Measurements from ENCODE around the gene AIF1.
"Not testable (repeated sequence)": the region's sequence is repeated elsewhere in the genome, so short reads cannot be mapped to it uniquely, and the experiment has no call there.

AIF1 gene

DNA sequence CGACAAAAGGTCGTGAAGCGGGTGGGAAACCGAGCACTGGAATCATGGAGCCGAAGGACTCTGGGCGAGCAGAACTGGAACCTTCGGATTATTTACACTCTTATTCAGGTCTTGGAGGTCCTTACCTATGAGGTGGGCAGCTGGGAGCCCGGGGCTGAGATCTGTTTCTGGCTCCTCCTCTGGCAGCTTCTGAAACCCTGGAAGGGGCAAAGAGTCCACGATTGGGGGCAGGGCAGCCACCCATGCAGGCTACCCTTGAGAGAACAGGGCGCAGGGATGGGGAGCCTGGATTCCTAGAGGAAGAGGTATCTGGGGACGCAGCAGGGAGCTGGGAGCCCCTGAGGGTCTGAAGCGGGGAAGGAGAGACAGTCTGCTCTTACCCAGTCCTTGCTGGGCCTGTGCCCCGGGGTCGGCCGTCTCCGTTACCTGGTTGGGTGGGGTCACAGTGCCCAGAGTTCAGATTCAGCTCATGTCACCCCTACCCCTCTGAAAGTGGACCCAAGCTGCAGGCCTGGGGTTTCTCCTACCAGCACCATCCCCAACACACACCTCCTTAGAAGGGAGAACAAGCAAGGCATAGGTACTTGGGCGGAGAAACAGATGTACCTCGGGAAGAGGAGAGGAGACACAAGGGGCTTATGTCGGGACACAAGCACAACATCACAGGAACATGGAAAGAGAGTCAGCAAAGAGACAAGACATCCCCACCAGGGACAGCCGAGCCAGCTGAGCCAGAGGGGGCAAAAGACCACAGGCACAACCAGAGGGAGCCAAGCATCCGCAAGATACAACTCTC is 33.4 kb upstream of the AIF1 start:
- peak; percentile 25 for DNase-seq

DNA sequence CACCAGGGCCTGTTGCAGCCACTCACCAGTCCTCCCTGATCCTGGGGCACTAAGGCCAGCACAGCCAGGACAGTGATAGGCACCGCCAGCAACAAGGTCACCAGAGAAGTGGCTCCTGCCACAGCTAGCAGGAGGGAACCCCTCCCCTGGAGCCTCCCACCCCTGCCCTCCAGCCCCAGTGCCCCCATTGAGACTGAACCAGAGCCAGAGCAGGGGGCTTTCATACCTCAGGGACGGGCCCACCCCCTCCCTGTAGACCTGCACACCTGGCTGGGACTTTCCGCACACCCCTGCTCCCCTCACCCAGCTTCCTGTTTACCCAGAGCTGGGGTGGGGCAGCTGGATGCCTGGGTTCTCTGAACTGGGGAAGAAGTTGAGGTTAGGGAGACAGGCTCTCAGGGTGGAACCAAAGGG is 32.8 kb upstream of the AIF1 start, which contains the start of gene LTB:
LTB (minus strand) TSS at position 195 of the 414 bp plus-strand sequence; CDS start at position 188, 7 bp downstream.
- DNase-seq: no peak

DNA sequence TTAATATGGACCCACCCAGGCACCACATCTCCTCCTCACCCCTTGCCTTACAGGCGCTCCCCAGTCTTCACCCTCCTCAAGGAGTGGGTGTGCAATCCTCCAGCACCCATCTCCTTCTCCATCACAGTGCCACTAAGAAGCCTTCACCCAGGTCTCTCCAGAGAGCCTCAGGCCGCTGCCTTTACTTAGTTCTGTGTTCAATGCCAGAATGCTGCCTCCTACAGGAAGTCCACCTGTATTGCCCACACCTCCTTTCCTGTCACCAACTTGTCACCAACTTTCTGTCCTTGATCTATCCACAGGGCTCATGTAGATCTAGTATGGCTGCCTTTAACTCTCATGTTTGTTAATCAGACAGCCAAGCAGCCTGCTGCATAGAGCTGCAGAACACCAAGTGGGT is 29.5 kb upstream of the AIF1 start:
- peak; percentile 46 for DNase-seq

DNA sequence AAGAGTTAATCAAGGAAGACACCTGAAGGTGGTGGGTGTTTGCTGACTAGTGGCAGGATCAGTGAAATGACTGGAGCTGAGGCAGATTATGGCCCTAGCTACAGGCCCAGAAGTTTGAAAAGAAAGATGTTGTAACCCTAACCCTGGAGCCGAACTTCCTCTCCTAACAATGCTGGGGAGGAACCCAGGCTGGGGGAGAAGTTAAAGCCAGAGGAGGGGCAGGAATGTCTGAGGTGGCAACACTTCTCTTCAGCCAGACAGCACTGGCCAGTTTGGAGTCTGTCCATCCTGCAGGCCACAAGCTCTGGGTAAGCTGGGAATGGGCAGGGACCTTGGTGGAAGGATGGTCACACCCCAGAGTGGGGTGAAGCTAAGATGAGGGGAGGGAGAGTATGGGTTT is 29.0 kb upstream of the AIF1 start, which contains the start of gene LST1:
LST1 (plus strand) TSS at position 270 of the 400 bp plus-strand sequence. CDS start 1,023 bp downstream, outside the sequence.
- no peak for DNase-seq

DNA sequence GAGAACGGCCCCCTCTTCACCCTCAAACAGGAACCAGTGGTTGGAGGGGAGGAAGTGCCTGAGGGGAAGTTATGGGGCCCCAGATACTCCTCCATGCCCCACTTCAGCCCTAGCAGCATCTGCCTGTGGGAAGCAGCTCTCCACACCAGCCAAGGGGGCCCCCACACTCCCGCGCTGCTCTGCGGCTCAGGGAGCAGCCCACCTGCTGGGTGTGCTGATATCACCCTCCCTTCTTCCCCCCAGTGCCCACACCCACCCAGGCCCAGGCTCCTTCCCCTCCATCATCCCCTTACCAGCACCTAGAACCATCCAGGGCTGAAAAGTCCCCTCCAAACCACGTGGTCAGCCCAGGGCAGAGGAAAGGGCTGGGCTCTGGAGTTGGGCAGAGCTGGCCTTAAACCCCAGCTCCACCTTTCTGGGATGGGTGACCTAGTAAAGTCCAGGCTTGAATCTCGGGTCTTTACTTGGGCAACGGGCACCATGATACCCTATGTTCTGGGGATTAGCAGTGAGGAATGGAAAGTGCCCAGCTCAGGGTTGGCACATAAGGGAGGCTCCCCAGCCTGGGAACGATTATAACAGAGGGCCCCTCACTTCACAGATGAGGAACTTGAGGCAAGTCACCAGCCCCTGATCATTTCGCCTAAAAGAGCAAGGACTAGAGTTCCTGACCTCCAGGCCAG is 28.3 kb upstream of the AIF1 start:
- DNase-seq: no peak

DNA sequence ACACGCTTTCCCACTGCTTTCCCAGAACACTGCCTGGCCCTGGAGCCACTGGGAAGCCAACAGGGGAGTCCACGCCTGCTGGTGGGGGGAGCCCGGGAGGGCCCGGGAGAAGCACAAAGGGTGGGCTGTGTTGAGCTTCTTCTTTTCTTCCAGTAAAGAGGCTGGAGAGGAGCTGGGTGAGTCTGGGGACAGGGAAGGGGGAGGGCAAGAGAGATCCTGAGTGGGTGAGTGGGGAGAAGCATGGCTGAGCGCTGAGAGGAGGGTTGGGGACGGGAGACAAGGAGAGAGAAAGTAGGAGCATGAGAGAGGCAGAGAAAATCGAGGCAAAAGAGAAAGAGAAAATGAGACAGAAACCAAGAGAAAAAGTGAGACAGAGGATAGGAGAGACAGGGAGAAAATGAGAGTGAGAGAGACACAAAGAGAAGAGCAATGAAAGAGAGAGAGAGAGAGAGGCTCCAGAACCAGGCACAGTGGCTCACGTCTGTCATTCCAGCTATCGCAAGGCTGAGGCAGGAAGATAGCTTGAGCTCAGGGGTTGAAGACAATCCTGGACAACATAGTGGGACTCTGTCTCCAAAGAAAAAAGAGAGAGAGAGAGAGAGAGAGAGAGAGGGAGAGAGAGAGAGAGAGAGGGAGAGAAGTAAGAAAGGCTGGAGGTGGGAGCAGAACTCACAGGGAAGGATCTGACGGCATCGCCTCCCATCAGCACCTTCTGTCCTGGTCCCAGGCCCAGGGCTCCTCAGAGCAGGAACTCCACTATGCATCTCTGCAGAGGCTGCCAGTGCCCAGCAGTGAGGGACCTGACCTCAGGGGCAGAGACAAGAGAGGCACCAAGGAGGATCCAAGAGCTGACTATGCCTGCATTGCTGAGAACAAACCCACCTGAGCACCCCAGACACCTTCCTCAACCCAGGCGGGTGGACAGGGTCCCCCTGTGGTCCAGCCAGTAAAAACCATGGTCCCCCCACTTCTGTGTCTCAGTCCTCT is 26.9 kb upstream of the AIF1 start:
- no peak for DNase-seq

DNA sequence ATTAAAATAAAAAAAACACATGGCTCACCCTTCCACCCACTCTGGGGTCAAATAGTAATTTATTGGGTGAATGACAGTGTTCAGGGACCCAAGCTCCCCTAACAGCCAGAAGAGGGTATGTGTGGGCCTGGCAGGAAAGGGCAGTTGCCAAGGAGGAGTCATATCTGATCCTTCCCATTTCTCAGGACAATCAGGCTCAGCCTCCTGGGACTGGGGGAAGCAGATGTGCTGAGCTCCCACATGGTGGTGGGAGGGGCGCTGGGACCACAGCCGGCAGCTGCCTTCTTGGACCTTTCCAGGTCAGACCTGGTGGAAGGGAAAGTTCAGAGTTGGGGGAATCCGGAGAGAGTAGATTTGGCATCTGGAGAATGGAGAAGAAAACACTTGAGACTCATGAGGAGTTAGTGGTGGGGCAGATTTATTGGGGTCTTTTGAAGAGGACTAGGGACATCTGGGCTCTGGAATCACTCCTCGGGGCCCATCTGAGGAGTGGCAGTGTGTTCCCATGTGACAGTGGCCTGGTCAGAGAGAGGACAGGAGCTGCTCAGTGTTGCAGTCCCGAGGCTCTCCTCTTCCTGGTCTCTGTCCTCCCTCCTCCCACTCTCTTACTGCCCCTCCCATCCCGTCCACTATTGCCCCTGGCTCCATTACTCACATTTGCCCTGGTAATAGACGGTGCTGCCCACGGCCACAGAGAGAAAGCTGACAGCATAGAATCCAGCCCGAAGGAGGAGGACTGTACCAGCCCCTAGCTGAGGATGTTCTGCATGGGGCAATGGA is 26.0 kb upstream of the AIF1 start:
- DNase-seq: peak; percentile 74

DNA sequence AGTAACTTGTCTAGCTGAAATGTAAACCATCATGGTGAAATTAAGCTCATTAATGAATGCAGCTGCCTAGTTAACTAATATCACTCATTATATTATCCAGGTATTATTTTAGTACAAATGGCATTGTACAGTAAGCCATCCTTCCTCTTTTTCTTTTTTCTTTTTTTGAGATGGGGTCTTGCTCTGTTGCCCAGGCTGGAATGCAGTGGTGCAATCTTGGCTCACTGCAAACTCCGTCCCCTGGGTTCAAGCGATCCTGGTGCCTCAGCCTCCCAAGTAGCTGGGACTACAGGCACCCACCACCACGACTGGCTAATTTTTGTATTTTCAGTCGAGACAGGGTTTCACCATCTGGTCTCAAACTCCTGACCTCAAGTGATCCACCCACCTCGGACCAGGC is 24.3 kb upstream of the AIF1 start:
- DNase-seq: not testable (repeated sequence)

DNA sequence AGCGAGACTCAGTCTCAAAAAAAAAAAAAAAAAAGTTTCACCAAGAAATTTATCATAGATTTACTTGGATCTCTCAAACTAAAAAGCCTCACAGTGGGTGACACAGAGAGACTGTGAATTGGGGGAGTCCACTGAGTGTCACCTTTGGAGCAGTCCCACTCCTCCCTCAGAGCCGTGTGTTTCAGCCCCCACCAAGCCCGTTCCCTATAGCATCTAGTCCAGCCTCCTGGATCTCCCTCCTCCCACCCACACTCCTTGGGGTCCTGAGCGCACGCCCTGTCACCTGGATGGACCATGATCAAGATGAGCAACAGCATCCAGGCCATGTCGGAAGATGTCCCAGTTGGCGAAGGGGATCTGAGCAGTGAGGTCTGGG is 22.6 kb upstream of the AIF1 start:
- no peak for DNase-seq

DNA sequence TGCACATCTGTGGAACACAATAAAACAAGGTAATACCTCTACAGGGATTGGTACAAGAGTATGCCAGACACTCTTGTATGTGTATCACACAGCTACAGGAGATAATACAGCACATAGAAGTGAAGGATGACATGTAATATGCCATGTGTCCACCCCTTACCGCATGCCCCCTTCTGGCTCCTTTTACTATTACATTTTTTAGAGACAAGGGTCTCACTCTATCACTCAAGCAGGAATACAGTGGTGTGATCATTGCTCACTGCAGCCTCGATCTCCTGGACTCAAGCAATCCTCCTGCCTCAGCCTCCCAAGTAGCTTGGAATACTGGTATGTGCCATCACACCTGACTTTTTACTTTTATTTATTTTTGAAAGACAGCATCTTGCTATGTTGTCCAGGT is 18.0 kb upstream of the AIF1 start:
- DNase-seq: peak; percentile 73

DNA sequence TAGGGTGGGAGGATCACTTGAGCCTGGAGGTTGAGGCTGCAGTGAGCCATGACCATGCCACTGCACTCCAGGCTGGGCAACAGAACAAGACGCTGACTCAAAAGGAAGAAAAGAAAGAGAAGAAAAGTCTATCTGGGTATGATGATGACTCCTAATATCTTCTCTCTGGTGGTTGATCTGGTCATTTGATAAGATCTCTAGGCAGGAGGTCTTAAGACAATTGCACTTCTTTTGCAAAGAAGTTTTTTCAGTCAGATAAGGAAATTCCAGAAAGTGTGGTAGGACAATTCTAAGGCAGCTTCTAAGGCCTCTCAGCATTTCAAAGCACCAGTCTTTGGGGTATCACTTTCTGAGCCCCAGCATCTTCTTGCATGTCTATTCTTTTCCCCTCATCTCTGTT is 7.7 kb upstream of the AIF1 start:
- no peak for DNase-seq

DNA sequence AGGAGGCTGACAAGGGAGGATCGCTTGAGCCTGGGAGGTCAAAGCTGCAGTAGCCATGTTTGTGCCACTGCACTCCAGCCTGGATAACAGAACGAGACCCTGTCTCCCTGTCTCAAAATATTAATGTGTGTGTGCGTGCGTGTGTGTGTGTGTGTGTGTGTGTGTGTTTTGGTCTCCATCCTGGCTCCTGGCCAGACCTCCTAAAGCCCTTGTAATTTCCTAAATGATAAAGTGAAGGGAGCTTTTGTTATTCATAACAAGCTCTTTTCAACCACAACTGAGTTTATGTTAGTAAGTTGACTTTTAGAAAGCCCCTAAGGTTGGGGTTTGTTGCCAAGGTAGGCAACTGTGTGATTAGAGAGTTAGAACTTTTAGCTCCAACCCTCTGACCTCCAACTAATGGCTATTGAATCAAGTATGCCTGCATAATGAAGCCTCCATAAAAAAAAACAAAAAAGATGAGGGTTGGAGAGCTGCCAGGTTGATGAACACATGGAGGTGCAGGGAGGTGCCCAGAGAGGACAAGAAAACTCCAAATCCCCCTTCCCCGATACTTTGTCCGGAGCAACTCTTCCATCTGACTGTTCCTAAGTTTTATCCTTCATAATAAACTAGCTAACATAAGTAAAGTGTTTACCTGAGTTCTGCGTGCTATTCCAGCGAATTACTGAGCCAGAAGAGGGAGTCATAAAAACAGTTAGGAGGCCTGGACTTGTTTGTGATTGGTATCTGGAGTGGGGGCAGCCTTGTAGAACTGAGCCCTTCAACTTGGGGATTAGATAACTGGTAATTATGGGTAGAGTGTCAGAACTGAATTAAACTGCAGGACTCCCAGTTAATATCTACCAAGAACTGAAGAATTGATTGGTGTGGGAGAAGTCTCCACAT is 5.3 kb upstream of the AIF1 start:
- no peak for DNase-seq

DNA sequence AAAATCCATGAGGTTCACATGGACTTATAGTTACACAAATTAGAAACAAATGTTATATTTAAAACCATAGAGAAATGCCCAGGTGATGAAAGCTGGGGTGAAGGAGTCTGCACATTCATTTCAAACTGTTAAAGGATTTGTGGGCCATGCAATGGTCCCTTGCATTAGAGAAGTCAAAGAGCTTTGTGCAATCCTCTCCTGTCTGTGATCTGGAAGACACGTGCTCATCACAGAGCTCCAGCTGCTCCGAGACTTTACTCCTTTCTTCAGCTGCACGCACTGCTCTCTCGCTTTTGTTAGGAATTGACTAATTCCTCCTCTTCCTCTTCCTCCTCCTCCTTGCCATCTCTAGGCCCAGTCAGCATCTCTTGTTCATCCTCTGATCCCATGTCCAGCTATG is 4.1 kb upstream of the AIF1 start:
- DNase-seq: peak; percentile 31

DNA sequence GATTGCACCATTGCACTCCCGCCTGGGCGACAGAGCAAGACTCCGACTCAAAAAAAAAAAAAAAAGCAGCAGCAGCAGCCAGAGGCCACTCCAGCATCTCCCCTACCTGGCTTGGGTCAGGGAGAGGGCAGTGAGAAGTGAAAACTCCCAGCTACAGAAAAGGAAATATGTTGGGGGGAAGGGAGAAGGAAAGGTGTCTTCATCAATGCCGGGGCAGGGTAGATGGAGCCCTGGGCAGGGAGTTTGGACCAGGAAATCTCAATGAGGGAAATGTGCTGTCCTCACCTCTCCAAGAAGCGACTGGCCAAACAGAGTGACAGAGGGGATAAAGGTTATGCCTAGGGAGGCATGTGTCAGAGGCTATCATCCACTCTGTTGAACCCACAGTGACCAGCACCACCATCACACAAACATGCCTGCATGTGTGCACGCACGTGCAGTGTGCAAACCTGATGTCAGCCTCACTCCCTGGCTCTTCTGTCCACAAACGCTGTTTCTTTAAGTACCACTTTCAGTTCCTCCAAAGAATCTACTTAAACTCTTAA is 887 bp upstream of the AIF1 start:
- DNase-seq: no peak

DNA sequence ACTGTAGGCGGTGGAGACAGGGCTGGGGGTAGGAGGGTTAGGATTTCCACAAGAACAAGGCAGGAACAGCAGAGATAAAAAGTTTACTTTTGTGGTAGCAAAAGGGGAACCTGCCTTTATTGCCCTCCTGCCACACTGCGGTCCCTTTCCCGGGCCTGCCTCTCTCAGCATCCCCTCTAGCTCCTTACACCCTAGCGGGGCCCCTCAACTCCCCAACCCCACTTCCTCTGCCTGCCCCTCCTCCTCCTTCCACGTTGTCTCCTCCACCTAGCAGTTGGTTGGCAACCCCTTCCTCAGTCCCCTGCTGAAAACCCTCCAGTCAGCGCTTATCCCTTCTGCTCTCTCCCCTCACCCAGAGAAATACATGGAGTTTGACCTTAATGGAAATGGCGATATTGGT is 714 bp downstream of the AIF1 start:
- no peak for DNase-seq

DNA sequence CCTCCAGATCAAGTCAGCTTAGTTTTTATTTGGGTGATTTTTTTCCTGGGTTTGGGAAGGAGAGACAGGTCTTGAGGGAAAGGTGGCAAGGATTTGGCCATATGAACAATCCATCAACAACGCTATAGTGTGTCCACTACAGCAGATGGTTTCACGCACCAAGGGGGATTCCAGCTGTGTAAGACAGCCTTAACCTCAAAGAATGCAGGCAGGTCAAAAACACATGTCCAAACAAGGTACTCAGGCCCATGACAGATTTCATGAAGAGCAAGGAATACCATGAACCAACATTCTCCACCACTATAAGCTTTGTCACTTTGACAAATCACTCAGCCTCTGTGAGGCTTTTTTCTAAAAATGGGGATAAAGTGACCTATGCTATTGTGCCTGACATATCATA is 2.0 kb downstream of the AIF1 start:
- DNase-seq: peak; percentile 34

DNA sequence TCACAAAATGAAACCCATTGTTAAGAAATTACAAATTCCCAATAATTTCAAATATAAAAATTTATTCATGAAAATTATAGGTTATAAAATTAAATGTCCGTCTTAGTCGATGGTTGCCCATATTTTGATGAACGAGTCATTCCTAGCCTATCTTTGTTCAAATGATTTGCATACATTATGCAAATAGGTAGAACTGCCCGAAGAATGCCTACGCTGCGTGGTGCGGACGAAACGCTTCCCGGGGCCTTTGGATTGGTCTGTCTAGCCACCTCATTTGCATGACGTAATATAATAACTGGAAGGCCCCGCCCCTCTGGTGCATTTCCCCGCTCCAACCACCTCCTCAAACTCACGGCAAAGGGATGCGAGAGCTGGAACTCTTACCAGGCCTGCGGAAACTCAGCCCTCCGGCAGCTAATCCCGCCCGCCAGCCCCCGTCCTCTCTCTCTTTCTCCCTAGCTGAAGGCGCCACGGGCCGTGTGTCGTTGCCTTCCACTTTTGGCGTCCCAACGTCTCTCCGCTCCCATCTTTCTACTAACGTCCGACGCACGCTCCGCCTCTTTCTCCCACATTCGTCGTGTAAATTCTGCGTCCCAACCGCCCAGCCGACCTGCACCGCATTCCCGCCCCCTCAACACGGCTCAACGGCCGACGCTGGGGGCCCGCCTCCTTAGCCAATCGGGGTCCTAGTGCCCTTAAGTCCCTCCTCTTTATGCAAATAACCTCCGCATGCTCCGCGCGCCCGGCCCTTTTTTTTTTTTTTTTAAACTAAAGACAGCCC is 5.0 kb downstream of the AIF1 start:
- peak; percentile 99 for DNase-seq

DNA sequence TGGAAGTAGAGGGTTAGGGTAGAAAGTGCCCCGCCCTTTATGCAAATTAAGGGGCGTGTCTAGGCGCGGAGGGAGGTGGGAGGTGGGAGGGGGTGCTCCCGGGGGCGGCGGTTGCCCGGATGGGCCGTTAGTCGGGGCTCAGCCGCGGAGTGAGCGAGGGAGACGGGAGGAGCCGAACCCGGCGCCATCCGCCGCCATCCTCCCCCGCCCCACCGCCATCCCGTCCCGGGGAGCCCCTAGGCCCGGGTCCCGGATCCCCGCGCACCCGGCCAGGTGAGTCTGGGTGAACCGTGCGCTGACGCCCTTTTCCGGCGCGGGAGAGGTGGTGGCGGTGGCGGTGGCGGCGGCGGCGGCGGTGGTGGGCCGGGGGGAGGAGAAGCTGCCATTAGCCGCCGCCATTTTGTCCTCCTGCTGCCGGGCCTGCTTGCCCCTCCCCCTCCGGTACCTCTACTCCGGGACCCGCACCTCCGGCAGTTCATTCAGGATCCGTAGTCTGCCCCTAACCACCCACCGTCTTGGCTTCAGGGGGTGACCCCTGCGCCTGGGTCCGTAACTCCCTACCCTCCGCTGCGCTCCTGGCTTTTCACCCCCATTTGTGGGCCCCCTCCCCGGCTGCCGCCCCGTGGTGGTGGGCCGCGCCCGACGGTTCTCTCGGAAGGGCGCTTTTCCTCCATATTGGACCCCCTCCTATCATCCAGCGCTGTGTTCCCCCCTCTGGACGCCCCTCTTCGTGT is 5.7 kb downstream of the AIF1 start, which contains the start of gene PRRC2A:
PRRC2A (plus strand) TSS at position 130 of the 734 bp plus-strand sequence. CDS start 2,075 bp downstream, outside the sequence.
- DNase-seq: peak; percentile 93

DNA sequence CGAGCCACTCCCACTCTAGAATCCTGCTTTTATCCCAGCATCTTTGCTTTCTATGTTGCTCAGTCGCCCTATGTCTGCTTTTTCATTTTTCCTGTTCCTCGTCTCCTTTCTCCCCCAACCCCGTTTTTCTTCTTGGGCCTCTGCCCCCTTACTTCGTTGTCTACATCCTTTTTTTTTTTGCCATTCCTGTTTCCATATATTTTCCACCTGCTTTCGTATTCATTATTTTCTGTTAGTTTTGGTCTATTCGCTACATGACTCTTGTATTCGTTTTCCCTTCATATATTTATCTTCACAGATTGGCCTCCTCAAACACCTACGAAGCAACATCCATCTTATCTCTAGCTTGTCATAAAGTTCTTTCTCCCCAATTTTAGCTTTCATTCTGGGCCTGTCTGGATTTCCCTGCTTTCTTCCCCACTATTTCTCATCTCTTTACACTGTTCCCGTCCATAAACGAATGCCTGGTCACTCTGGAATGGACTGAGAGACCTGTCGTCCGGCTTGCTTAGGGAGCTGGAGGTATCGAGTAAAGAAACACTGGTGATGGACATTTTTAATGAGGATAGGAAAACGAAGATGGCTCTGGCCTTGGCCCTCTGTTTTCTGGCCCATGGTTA is 6.4 kb downstream of the AIF1 start:
- no peak for DNase-seq
